Trophoblast cell (in vitro differentiated cells and primary cell): Measurements from ENCODE around the gene PTPRN2.

Source experiments
- DNase-seq, 2 donors: peaks; one replicate each; pipeline ENCODE4 v3.0.0-alpha.2; 2016
- H2AFZ ChIP-seq: 2 replicates; pipeline ENCODE4 v1.6.1; 2013; ENCODE audit warnings: low read length, moderate library complexity, mild to moderate bottlenecking; ENCODE audit not compliant: insufficient read depth, poor library complexity
- H2AK5ac ChIP-seq: 2 replicates; pipeline ENCODE4 v1.6.1; 2013; ENCODE audit warnings: mild to moderate bottlenecking, low read length
- H2BK120ac ChIP-seq: 2 replicates; pipeline ENCODE4 v1.6.1; 2013; ENCODE audit warnings: low read length, mild to moderate bottlenecking, moderate library complexity; ENCODE audit not compliant: insufficient read depth, poor library complexity
- H2BK12ac ChIP-seq: 2 replicates; pipeline ENCODE4 v1.6.1; 2013; ENCODE audit warnings: mild to moderate bottlenecking, low read length, moderate library complexity
- H2BK5ac ChIP-seq: 2 replicates; pipeline ENCODE4 v1.6.1; 2013; ENCODE audit warnings: low read length, low read depth, moderate library complexity, mild to moderate bottlenecking; ENCODE audit not compliant: poor library complexity
- H3K14ac ChIP-seq: 2 replicates; pipeline ENCODE4 v1.6.1; 2013; ENCODE audit warnings: mild to moderate bottlenecking, low read length
- H3K18ac ChIP-seq: 2 replicates; pipeline ENCODE4 v1.6.1; 2013; ENCODE audit warnings: mild to moderate bottlenecking, low read length
- H3K23ac ChIP-seq: 2 replicates; pipeline ENCODE4 v1.6.1; 2013; ENCODE audit warnings: low read length
- H3K27ac ChIP-seq: 2 replicates; pipeline ENCODE4 v1.5.1; 2013; ENCODE audit warnings: low read depth, mild to moderate bottlenecking, inconsistent platforms, low read length, moderate library complexity
- H3K27me3 ChIP-seq: 2 replicates; pipeline ENCODE4 v1.6.1; 2013; ENCODE audit warnings: inconsistent platforms, mild to moderate bottlenecking, low read length, moderate library complexity; ENCODE audit not compliant: insufficient read depth
- H3K36me3 ChIP-seq, 2 experiments: 1 replicate in 1 of 2; 2 replicates in 1 of 2; pipeline ENCODE4 v1.6.1; 2013; ENCODE audit warnings: low read length in 2 of 2, mild to moderate bottlenecking in 2 of 2, moderate library complexity in 1 of 2; ENCODE audit not compliant: insufficient read depth in 2 of 2, control insufficient read depth in 1 of 2
- H3K4ac ChIP-seq: 2 replicates; pipeline ENCODE4 v1.6.1; 2013; ENCODE audit warnings: low read depth, mild to moderate bottlenecking, low read length, moderate library complexity
- H3K4me1 ChIP-seq, 2 experiments: 1 replicate in 1 of 2; 2 replicates in 1 of 2; pipeline ENCODE4 v1.6.1; 2013; ENCODE audit warnings: low read length in 2 of 2, mild to moderate bottlenecking in 2 of 2, moderate library complexity in 1 of 2; ENCODE audit not compliant: insufficient read depth in 2 of 2, control insufficient read depth in 1 of 2
- H3K4me2 ChIP-seq: 2 replicates; pipeline ENCODE4 v1.6.1; 2013; ENCODE audit warnings: inconsistent platforms, mild to moderate bottlenecking, low read length, moderate library complexity
- H3K4me3 ChIP-seq: 2 replicates; pipeline ENCODE4 v1.5.1; 2013; ENCODE audit warnings: mild to moderate bottlenecking, low read depth, low read length, inconsistent platforms
- H3K79me1 ChIP-seq: one replicate; pipeline ENCODE4 v1.6.1; 2013; ENCODE audit warnings: low read length
- H3K79me2 ChIP-seq: 2 replicates; pipeline ENCODE4 v1.6.1; 2013; ENCODE audit warnings: low read length, mild to moderate bottlenecking; ENCODE audit not compliant: control insufficient read depth, insufficient read depth, poor library complexity
- H3K9ac ChIP-seq: 2 replicates; pipeline ENCODE4 v1.6.1; 2013; ENCODE audit warnings: mild to moderate bottlenecking, low read length
- H3K9me3 ChIP-seq: 2 replicates; pipeline ENCODE4 v1.6.1; 2013; ENCODE audit warnings: low read depth, mild to moderate bottlenecking, control low read depth, inconsistent platforms, low read length; ENCODE audit not compliant: insufficient read depth
- H4K12ac ChIP-seq: 2 replicates; pipeline ENCODE4 v1.6.1; 2013; ENCODE audit warnings: low read depth, mild to moderate bottlenecking, low read length, moderate library complexity
- H4K8ac ChIP-seq: 2 replicates; pipeline ENCODE4 v1.6.1; 2013; ENCODE audit warnings: low read depth, mild to moderate bottlenecking, low read length, moderate library complexity
- H4K91ac ChIP-seq: one replicate; pipeline ENCODE4 v1.6.1; 2013; ENCODE audit warnings: low read depth, mild to moderate bottlenecking, low read length, moderate library complexity
- WGBS: extraction: QIAGEN DNeasy Blood & Tissue Kit; methylation state at CpG from one replicate; pipeline ENCODE4 v1.1.7; 2013; ENCODE audit warnings: missing lambda C conversion rate; ENCODE audit not compliant: insufficient read length, insufficient coverage; ENCODE audit errors: extremely low coverage; 5-methylcytosine and 5-hydroxymethylcytosine counted together

PTPRN2 gene

DNA sequence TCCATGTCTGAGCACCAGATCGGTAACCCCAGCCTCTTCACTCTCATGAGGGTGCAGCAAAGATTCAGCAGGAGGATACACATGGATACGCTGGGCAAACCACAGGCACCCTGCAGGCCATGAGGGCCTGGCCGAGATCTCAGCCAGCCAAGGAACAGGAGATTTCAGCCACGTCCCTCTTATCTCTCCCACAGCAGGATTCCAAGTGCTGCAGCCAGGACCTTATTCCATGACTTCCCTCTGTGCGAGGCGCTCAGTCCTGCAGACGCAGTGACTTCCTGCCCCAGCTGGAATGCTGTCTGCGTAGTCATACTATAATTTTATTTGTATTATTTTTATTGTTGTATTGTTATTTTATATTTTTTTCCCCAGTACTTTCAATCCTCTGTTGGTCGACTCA, 66.8 kb downstream of the PTPRN2 start:
- Histone ChIP-seq H4K8ac (no peak overlapping the region), H2BK12ac (no peak overlapping the region), H3K23ac (no peak overlapping the region), H3K14ac (no peak overlapping the region), H3K4me2 (no peak overlapping the region), H3K27ac (no peak overlapping the region), H3K79me2 (no peaks in the 10 kb centered on the region), H3K4ac (no peak overlapping the region), H4K12ac (no peak overlapping the region), H3K27me3 (no peaks in the 10 kb centered on the region), H3K4me1 (no peaks in the 10 kb centered on the region), H4K91ac (no peak overlapping the region), H3K9me3 (peaks cover 29% of the 10 kb centered on the region), H3K9ac (no peak overlapping the region), H2AK5ac (no peak overlapping the region), H3K79me1 (no peaks in the 10 kb centered on the region), H3K18ac (no peak overlapping the region), H2BK5ac (no peak overlapping the region), H2BK120ac (no peak overlapping the region), H2AFZ (no peak overlapping the region), H3K36me3 (no peaks in the 10 kb centered on the region), H3K4me3 (no peak overlapping the region)
- no CpG with 5 or more reads among the region's 9 CpGs for WGBS
- no peak for DNase-seq

DNA sequence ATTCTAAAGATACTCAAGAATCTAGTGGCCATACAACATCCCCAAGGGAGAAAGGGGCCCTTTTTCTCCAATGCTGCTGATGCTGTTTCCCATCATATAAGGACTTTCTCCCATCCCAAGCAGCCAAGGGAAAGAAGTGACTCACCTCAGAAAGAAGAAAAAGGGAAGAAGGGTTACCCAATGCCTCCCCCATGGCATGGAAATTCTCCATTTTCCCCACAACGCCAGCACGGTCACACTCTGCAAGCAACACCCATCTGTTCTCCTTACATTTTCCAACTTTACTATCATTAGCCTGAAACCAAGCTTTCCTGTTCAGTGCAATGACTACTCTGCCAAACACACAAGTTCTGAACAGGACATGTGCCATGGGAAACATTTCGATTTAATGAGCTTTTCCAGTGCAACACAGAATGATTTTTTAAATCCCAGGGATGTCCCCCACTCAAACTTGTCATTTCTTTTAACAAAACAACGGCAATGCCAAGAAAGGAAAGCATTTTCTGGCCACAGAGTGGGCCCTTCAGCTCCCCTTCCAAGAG, 67.9 kb downstream of the PTPRN2 start:
- H3K9me3 ChIP-seq = peaks cover 29% of the 10 kb centered on the region
- DNase-seq = no peak
- no peak overlapping the region for H3K27ac ChIP-seq
- no peaks in the 10 kb centered on the region for H3K27me3 ChIP-seq
- no peaks in the 10 kb centered on the region for H3K36me3 ChIP-seq
- no peak overlapping the region for H2BK120ac ChIP-seq
- H2AFZ ChIP-seq = no peak overlapping the region
- no peak overlapping the region for H3K14ac ChIP-seq
- no peak overlapping the region for H2BK5ac ChIP-seq
- H3K9ac ChIP-seq = no peak overlapping the region
- no peak overlapping the region for H3K4me3 ChIP-seq
- H3K23ac ChIP-seq = no peak overlapping the region
- H2BK12ac ChIP-seq = no peak overlapping the region
- H3K4me1 ChIP-seq = no peaks in the 10 kb centered on the region
- no peak overlapping the region for H3K18ac ChIP-seq
- H4K91ac ChIP-seq = no peak overlapping the region
- H4K12ac ChIP-seq = no peak overlapping the region
- no peaks in the 10 kb centered on the region for H3K79me1 ChIP-seq
- no CpG with 5 or more reads among the region's 4 CpGs for WGBS
- no peak overlapping the region for H3K4me2 ChIP-seq
- no peak overlapping the region for H2AK5ac ChIP-seq
- H3K79me2 ChIP-seq = no peaks in the 10 kb centered on the region
- no peak overlapping the region for H4K8ac ChIP-seq
- H3K4ac ChIP-seq = no peak overlapping the region

DNA sequence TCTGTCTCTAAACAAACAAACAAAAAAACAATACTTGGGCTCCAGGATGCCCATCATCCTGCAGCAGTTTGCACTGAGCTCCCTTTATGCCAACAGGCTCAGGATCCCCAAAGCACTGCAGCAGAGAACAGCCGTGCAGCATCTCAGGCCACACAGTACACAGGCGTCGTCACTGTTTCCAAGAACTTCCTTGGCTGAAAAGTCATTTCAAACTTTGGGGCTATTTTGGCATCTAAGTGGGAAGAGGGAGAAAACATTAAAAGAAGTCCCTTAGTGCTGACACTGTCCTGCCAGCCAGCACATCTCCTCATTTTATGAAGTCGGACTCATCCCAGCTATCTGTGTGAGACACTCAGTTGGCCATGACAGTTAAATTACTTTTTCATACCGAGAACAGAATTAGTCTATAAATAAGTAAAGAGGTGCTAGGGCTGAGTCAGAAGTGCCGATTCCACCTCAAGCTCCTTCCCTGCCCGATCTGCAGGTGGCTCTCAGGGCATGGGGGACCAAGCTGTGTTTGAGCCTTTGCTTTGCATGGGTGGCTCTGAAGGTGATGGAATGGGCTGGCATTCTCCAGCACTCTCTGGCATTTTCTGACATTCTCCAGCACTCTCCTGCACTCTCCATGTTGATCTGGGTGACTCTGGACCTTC, 68.5 kb downstream of the PTPRN2 start:
- no peak overlapping the region for H2BK5ac ChIP-seq
- H2BK120ac ChIP-seq = no peak overlapping the region
- no peak overlapping the region for H3K23ac ChIP-seq
- H2BK12ac ChIP-seq = no peak overlapping the region
- H3K79me1 ChIP-seq = no peaks in the 10 kb centered on the region
- no peak overlapping the region for H4K91ac ChIP-seq
- no peak overlapping the region for H3K4me2 ChIP-seq
- no peaks in the 10 kb centered on the region for H3K4me1 ChIP-seq
- no peak overlapping the region for H3K18ac ChIP-seq
- no peak overlapping the region for H3K27ac ChIP-seq
- no peak overlapping the region for H3K4me3 ChIP-seq
- peaks cover 1% of the 10 kb centered on the region for H3K27me3 ChIP-seq
- H3K79me2 ChIP-seq = no peaks in the 10 kb centered on the region
- DNase-seq = no peak
- no peak overlapping the region for H3K9ac ChIP-seq
- peaks cover 28% of the 10 kb centered on the region for H3K9me3 ChIP-seq
- H2AK5ac ChIP-seq = no peak overlapping the region
- H4K8ac ChIP-seq = no peak overlapping the region
- H4K12ac ChIP-seq = no peak overlapping the region
- H3K4ac ChIP-seq = no peak overlapping the region
- no peaks in the 10 kb centered on the region for H3K36me3 ChIP-seq
- WGBS = no CpG with 5 or more reads among the region's 7 CpGs
- H3K14ac ChIP-seq = no peak overlapping the region
- no peak overlapping the region for H2AFZ ChIP-seq

DNA sequence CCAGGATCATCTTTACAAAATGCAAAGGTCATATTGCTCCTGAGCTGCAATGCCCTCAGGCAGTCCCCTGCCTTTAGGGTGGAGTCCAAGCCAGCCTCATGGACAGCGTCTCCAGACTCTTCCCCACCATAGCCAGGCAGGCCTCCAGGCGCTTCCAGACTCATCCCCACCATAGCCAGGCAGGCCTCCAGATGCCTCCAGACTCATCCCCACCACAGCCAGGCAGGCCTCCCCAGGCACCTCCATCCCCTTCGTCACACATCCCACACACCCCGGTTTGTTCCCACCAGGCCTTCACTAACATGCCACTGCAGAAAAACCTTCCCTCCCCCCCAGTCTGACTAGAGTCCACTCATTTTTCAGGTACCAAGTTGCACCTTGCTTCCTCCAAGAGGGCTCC, 70.1 kb downstream of the PTPRN2 start:
- Histone ChIP-seq H3K79me2 (no peaks in the 10 kb centered on the region), H2BK12ac (no peak overlapping the region), H4K8ac (no peak overlapping the region), H3K14ac (no peak overlapping the region), H2AK5ac (no peak overlapping the region), H3K4ac (no peak overlapping the region), H3K4me1 (no peaks in the 10 kb centered on the region), H2BK5ac (no peak overlapping the region), H4K12ac (no peak overlapping the region), H3K4me2 (no peak overlapping the region), H3K27me3 (peaks cover 1% of the 10 kb centered on the region), H2BK120ac (no peak overlapping the region), H3K23ac (no peak overlapping the region), H4K91ac (no peak overlapping the region), H3K4me3 (no peak overlapping the region), H3K18ac (no peak overlapping the region), H3K27ac (no peak overlapping the region), H2AFZ (no peak overlapping the region), H3K36me3 (no peaks in the 10 kb centered on the region), H3K79me1 (no peaks in the 10 kb centered on the region), H3K9me3 (peaks cover 21% of the 10 kb centered on the region), H3K9ac (no peak overlapping the region)
- no peak for DNase-seq
- WGBS = no CpG with 5 or more reads among the region's 4 CpGs
